Measurements from ENCODE around the gene MAP6. TPM values are rescaled to one million over a fixed set of nuclear protein-coding genes. Genes with fewer than 3 reads are reported as not detected.

The MAP6 gene
- total RNA-seq, 2 experiments from 2014 or later, result not detected

- CTCF ChIA-PET, result no interaction called here
Observed at GRCh38 chr11:75541193-75542087, 127.4 kb downstream of the MAP6 start.

DNA sequence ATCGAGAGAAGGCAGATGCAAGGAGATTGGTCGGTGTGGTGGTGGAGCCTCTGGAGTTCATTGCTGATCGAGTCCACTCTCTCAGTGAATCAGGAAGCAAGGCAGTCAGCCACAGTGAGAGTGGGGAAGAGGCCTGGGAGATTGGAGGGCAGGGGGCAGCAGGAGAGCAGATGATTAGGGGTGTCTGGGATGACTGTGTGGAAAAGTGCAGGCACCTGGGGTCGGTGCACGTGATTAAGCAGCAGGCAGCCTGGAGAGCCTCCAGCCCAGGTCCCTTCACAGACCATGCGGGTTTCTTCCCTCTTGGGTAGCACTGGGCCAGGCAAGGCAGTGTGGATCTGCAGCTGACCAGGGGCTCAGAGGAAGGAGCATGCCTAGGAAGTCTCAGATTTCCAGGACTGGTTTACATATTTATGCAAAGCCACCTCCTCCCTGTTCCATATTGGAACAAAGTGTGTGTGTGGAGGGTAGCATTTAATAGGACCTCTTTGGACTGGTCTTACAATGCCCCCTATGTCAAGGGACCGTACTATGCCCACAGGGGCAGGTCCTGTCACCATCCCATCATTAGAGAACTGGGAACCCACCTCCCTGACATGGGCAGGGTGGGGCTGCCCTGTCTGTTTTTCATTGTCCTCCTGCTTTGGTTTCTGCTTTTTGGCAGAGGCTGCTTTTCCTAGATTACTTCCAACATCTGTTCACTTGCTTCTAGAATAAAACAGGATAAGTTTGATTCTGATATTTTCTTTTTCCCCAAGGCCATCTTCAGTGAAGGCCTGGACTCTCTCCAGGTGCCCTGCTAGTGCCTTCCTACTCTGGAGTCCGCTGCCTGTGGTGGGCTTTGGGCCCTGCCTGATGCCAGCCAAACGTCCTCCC lies 129.1 kb downstream of the MAP6 start:
- TF ChIP-seq, protein P1, sequence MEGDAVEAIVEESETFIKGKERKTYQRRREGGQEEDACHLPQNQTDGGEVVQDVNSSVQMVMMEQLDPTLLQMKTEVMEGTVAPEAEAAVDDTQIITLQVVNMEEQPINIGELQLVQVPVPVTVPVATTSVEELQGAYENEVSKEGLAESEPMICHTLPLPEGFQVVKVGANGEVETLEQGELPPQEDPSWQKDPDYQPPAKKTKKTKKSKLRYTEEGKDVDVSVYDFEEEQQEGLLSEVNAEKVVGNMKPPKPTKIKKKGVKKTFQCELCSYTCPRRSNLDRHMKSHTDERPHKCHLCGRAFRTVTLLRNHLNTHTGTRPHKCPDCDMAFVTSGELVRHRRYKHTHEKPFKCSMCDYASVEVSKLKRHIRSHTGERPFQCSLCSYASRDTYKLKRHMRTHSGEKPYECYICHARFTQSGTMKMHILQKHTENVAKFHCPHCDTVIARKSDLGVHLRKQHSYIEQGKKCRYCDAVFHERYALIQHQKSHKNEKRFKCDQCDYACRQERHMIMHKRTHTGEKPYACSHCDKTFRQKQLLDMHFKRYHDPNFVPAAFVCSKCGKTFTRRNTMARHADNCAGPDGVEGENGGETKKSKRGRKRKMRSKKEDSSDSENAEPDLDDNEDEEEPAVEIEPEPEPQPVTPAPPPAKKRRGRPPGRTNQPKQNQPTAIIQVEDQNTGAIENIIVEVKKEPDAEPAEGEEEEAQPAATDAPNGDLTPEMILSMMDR (IDR thresholded peaks at IDR 0.05), result no peak
- Mint-ChIP-seq H3K4me1 (ENCODE audit: low read depth) (peaks cover 5% of the 10 kb centered on the region), H3K4me3 (no peak overlapping the region), H3K9me3 (no peaks in the 10 kb centered on the region), H3K27me3 (no peaks in the 10 kb centered on the region), H3K36me3 (ENCODE audit: low read depth) (no peaks in the 10 kb centered on the region), H3K27ac (no peak overlapping the region)
- Histone ChIP-seq H3K4me3 (ENCODE audit: low read length) (no peak overlapping the region), H3K27me3 (ENCODE audit: control insufficient read depth in 1 of 2, insufficient read depth in 2 of 2, low read length in 2 of 2) (no peaks in the 10 kb centered on the region), H3K9me3 (ENCODE audit: control insufficient read depth in 1 of 2, insufficient read depth in 1 of 2, low read length in 2 of 2) (no peaks in the 10 kb centered on the region), H3K36me3 (ENCODE audit: insufficient read depth, low read length) (no peaks in the 10 kb centered on the region), H3K4me1 (ENCODE audit: insufficient read depth, low read length) (peaks cover 15% of the 10 kb centered on the region), H3K27ac (ENCODE audit: low read depth in 1 of 2, low read length in 2 of 2) (no peak overlapping the region)
- intact Hi-C loops (cut with DNase I, micrococcal nuclease), result loop anchor here in 1 of 2 experiments (10.0 kb wide), 1 partner anchor 265 kb away; no protein-coding TSS in a partner anchor
- ATAC-seq (ENCODE audit: poor library complexity), result no peak
- POLR2A ChIA-PET, result no interaction called here
- CTCF ChIA-PET, result no interaction called here
- DNase-seq, result no peak

More at GRCh38 chr11:75541193-75542087, 127.4 kb downstream of the MAP6 start:
- Histone ChIP-seq H3K36me3 (ENCODE audit: insufficient read depth, low read length) (no peaks in the 10 kb centered on the region), H3K4me1 (ENCODE audit: insufficient read depth, low read length) (peaks cover 12% of the 10 kb centered on the region), H3K4me3 (ENCODE audit: low read length) (no peak overlapping the region), H3K27ac (ENCODE audit: low read depth in 1 of 2, low read length in 2 of 2) (no peak overlapping the region), H3K27me3 (ENCODE audit: control insufficient read depth in 1 of 2, insufficient read depth in 2 of 2, low read length in 2 of 2) (peaks cover 0 to 2% of the 10 kb centered on the region in 2 experiments), H3K9me3 (ENCODE audit: control insufficient read depth in 1 of 2, insufficient read depth in 1 of 2, low read length in 2 of 2) (no peaks in the 10 kb centered on the region)
- no peak for ATAC-seq (ENCODE audit: poor library complexity)
- no peaks in the 10 kb centered on the region for H3K36me3 Mint-ChIP-seq (ENCODE audit: low read depth)
- H3K9me3 Mint-ChIP-seq, result no peaks in the 10 kb centered on the region
- H3K27ac Mint-ChIP-seq, result no peak overlapping the region
- H3K4me1 Mint-ChIP-seq (ENCODE audit: low read depth), result peaks cover 4% of the 10 kb centered on the region
- no peaks in the 10 kb centered on the region for H3K27me3 Mint-ChIP-seq
- TF ChIP-seq, protein P1 (IDR thresholded peaks at IDR 0.05), result no peak
- DNase-seq, result no peak
- no peak overlapping the region for H3K4me3 Mint-ChIP-seq
- intact Hi-C loops (cut with DNase I, micrococcal nuclease), result no loop called here
- POLR2A ChIA-PET, result no interaction called here

GRCh38 chr11:75538150-75538942 lies 130.5 kb downstream of the MAP6 start:
- H3K4me1 Mint-ChIP-seq (ENCODE audit: low read depth), result peaks cover 14% of the 10 kb centered on the region
- TF ChIP-seq, protein P1 (IDR thresholded peaks at IDR 0.05), result no peak
- Histone ChIP-seq H3K4me1 (ENCODE audit: insufficient read depth, low read length) (peaks cover 23% of the 10 kb centered on the region), H3K9me3 (ENCODE audit: control insufficient read depth in 1 of 2, insufficient read depth in 1 of 2, low read length in 2 of 2) (no peaks in the 10 kb centered on the region), H3K27me3 (ENCODE audit: control insufficient read depth in 1 of 2, insufficient read depth in 2 of 2, low read length in 2 of 2) (no peaks in the 10 kb centered on the region), H3K4me3 (ENCODE audit: low read length) (no peak overlapping the region), H3K36me3 (ENCODE audit: insufficient read depth, low read length) (no peaks in the 10 kb centered on the region), H3K27ac (ENCODE audit: low read depth in 1 of 2, low read length in 2 of 2) (no peak overlapping the region)
- no peaks in the 10 kb centered on the region for H3K36me3 Mint-ChIP-seq (ENCODE audit: low read depth)
- ChIA-PET POLR2A (no interaction called here), CTCF (no interaction called here)
- no peak overlapping the region for H3K27ac Mint-ChIP-seq
- DNase-seq (no peak), ATAC-seq (ENCODE audit: poor library complexity) (no peak)
- no peaks in the 10 kb centered on the region for H3K27me3 Mint-ChIP-seq
- no peak overlapping the region for H3K4me3 Mint-ChIP-seq
- intact Hi-C loops (cut with DNase I, micrococcal nuclease), result loop anchor here in 1 of 2 experiments (10.0 kb wide), 1 partner anchor 264 kb away; no protein-coding TSS in a partner anchor
- no peaks in the 10 kb centered on the region for H3K9me3 Mint-ChIP-seq
